Fibroblast of mammary gland (primary cell): Measurements from ENCODE around the gene PSMD8.

Experiments used
- DNase-seq: peaks from one replicate; pipeline ENCODE4 v3.0.0-alpha.2; 2010; ENCODE audit warnings: low read depth
- H3K4me3 ChIP-seq: 2 replicates; pipeline ENCODE4 v1.5.1; 2011; ENCODE audit warnings: low read depth, mild to moderate bottlenecking, low read length, moderate library complexity; ENCODE audit not compliant: control insufficient read depth
- TF ChIP-seq, protein P1 (sequence below): conservative IDR thresholded peaks from 2 replicates; pipeline ENCODE4 v1.5.1; 2011; ENCODE audit warnings: low read depth, low read length, inconsistent platforms; ENCODE audit not compliant: control insufficient read depth, insufficient read depth

The PSMD8 gene

DNA sequence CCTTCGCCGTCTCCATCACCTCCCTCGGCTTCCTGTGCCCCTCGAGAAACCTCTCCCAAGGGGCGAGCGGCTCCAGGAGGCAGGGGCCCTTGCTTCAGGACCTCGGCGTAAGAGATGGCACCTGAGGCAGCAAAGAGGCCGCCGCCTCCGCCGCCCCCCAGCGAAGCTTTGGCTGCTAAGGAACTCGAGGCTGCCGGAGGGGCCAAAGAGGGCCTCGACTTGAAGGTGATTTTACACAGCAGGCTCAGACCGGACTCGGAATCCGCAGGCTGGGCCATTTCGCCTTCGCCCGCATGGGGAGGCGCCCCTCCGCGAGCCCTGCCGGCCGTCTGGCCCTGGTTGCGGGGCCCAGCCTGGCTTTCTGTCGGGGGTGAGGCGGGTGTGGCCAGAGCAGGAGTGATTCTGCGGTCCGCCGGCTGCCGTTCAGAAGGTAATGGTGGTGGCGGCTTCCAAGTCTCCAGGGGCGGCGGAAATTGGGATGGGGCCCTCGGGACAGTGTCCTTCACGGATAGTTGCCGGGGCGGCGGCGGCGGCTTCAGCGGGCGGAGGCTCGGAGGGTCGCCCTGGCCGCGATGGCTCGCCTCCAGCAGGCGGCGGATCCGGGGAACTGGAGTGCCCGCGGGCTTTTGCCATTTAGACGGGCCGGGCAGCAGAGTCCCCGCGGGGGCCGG, 12.1 kb downstream of the PSMD8 start:
- TF ChIP-seq, protein P1, sequence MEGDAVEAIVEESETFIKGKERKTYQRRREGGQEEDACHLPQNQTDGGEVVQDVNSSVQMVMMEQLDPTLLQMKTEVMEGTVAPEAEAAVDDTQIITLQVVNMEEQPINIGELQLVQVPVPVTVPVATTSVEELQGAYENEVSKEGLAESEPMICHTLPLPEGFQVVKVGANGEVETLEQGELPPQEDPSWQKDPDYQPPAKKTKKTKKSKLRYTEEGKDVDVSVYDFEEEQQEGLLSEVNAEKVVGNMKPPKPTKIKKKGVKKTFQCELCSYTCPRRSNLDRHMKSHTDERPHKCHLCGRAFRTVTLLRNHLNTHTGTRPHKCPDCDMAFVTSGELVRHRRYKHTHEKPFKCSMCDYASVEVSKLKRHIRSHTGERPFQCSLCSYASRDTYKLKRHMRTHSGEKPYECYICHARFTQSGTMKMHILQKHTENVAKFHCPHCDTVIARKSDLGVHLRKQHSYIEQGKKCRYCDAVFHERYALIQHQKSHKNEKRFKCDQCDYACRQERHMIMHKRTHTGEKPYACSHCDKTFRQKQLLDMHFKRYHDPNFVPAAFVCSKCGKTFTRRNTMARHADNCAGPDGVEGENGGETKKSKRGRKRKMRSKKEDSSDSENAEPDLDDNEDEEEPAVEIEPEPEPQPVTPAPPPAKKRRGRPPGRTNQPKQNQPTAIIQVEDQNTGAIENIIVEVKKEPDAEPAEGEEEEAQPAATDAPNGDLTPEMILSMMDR: no peak
- H3K4me3 ChIP-seq: no peak overlapping the region
- no peak for DNase-seq

DNA sequence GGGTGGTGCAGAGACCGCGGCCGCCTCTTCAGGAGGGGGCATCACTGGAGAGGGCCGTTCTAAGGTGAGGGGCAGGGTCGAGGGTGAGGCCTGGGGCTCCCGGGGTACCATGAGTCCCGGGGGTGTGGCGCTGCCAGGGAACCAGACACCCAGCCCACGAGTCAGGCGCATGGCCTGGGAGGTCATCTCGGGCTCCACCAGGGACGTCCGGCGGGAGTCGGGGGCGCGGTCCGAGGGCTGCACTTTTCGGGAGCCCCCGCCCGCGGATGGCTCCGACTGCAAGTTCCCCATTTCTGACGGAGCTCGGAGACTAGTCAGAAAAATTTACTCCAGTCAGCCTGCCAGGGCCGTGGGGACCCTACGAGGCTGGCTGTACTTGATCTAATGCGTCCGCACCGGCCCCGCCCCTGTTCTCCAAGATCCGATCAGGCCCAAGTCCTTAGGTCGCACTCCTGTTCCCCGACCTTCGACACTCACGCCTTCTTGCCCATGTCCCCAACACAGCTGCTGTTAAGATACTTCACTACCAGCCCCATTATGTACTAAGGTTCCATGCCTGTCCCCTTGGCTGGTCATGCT, 12.7 kb downstream of the PSMD8 start:
- DNase-seq: peak; percentile 23
- TF ChIP-seq, protein P1: no peak
- peak overlapping the region; percentile 85 for H3K4me3 ChIP-seq

DNA sequence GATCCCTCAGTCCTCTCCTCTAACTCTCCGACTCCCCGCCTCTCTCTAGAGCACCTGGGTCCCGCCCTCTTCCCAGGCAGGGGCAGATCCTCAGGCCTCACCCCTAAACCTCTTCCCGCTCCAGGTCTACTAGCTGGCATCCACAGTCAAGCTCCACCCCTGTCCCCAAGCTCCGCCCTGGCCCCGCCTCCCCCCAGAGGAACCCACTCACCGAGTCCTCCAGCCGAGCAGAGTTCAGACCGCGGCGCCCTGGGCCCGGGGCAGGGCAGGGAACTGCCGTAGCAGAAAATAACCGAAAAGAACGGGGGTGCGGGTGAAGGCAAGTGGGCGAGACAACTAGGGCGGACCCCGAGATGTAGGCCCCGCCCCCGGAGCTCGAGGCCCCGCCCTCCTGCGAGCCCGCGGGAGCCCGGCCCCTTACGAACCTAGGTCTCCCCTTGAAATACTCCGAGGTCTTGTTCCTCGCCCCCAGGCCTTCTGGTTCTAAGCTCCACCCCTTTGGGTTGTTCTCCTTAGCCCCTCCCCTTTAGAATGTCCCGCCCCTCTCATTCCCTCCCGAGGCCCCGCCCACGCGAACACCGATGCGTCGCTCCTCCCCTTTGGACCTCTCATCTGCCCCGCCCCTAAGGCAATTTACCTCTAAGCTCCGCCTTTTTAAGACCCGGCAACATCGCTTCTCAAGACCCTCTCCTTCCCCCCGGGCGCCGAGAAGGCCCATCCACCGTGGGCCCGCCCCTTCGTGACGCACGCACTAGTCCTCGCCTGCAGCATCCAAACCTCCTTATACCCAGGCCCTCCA, 13.4 kb downstream of the PSMD8 start, which contains the start of gene GGN:
Gene GGN, minus strand, starts transcription at position 485 of the 799 bp plus-strand sequence. CDS start 773 bp downstream, outside the sequence.
- TF ChIP-seq, protein P1: no peak

DNA sequence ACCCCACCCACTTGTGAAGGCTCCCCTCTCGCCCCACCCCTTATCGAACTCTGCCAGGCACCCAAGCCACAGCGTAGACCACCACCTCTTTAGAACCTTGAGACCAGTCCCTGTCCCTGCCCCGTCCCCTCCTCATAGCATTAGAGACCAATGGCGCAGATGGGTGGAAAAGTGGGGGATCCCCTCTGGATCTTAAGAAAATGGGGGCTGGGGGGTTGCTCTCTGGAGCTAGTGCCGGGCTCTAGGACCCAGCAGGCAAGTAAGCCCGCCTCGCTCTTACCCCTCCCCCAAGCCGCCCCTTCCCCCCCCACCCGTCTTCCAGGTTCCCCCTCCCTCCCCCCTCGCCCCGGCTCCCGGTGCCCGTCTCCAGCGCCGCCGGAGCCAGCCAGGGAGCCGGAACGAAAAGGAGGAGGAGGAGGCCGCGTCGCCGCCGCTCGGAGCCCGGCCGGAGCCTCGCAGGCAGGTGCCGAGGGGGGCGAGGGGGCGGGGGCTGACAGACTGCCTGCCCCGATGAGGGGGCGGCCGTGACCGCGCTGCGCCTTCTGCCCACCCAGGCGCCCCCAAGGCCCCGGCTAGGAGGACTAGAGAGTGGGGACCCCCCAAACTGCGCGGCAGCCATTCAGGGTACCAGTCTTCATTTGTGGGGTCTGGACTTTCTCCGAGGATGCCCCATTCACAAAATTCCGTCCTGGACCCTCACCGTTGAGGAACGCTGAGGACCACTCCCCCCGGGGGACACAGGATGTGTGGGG, 14.2 kb downstream of the PSMD8 start, which contains the start of gene SPRED3:
Gene SPRED3, plus strand, starts transcription at position 349 of the 752 bp plus-strand sequence. CDS start 1,606 bp downstream, outside the sequence.
- peak within 1 kb of the TSS; percentile 85 for H3K4me3 ChIP-seq
- TF ChIP-seq, protein P1: no peak
- DNase-seq: no peak

More for the DNA sequence above, 13.4 kb downstream of the PSMD8 start, which contains the start of gene GGN:
- DNase-seq: peak; percentile 94
- H3K4me3 ChIP-seq: peak within 1 kb of the TSS; percentile 85

DNA sequence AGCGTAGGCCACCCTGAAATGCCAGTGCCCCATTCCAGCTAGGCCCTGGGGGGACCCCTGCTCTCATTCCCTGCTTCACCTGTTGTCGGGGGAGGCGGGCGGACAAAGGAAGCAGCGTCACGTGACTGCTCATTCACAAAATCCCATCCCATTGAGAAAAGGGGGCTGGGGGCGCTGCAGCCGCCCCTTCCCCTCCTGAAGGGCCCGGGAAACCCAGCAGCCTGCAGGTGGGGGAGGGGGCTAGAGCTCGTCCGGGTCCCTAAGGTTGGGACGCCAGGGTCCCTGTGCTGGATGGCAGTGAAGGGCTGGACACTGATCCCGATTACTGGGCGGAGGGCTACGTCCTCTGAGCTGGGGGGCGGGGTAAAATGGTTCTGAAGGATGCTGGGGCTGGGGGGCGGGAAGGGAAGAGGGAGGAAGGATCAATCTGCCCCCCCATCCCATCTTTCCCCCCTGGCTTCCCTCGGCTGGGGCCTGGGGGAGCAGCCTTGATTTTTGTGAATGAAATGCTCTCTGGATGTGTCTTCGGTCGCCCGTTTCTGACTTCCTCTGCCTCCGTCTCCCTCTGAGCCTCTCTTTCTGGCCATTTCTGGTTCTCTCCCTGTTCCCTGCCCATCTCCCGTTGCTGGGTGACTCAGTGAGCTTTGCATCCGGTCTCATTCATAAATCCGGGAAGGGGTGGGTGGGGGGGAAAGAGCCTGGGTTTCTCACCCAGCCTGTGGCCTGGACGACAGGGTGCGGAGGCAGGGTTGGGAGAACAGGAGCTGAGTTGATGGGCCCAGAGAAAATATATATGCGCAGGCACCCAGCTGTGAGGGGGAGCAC, 14.9 kb downstream of the PSMD8 start:
- TF ChIP-seq, protein P1: no peak
- peak overlapping the region; percentile 85 for H3K4me3 ChIP-seq
- DNase-seq: peak; percentile 81
